Islet precursor cell (in vitro differentiated cells): ENCODE results near the gene THBS4.

Experiments used
- DNase-seq: peaks from one replicate; pipeline ENCODE4 v3.0.0-alpha.2; 2018

THBS4 gene

DNA sequence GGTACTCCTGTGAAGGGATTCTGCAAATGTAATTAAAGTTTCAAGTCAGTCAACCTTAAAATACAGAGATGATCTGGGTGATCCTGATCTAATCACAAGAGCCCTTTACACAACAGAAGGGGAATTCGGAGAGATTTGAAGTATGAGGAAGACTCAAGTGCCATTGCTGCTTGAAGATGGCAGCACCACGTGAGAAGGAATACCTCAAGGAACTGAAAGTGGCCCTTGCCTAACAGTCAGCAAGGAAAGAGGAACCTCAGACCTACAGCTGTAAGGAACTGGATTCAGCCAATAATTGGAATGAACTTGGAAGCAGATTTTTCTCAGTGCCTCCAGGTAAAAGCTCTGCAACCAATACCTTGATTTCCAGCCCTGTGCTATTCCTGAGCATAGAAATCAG is 87.4 kb downstream of the THBS4 start:
- no peak for DNase-seq

DNA sequence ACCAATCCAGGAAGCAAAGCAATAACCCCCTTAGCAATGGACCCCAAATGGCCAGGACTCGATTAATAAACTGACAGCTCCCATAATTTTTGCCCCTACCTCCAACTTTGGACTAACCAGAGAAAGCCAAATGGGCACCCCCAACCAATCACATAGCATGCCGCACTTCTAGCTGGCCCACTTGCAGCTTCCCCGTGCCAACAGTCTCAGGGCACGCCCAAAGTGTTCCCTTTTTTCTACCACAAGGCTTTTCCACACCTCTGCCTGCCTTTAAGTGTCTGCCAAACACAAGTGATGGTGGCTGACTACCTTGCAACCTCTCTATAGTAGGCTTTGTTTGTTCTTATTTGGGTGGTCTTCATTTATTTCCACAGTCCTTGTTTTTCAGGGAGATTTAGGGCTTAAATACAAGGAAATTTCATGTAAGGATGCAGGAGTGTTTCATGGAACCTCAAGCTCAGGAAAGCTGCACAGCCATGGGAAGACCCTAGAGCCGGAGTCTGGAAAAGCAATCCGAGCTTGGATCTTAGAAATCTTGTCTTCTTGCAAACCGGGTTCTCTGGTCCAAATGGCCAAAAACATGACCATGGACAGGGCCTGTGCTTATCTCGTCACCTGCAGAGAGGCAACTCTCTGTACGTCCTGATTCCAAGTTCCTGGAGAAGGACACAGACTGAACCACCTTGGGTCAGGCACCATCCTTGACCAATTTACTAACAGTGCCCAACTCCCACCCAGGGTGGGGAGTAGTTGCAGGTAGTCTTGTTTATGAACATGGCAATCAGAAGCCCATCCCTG is 89.2 kb downstream of the THBS4 start:
- no peak for DNase-seq

DNA sequence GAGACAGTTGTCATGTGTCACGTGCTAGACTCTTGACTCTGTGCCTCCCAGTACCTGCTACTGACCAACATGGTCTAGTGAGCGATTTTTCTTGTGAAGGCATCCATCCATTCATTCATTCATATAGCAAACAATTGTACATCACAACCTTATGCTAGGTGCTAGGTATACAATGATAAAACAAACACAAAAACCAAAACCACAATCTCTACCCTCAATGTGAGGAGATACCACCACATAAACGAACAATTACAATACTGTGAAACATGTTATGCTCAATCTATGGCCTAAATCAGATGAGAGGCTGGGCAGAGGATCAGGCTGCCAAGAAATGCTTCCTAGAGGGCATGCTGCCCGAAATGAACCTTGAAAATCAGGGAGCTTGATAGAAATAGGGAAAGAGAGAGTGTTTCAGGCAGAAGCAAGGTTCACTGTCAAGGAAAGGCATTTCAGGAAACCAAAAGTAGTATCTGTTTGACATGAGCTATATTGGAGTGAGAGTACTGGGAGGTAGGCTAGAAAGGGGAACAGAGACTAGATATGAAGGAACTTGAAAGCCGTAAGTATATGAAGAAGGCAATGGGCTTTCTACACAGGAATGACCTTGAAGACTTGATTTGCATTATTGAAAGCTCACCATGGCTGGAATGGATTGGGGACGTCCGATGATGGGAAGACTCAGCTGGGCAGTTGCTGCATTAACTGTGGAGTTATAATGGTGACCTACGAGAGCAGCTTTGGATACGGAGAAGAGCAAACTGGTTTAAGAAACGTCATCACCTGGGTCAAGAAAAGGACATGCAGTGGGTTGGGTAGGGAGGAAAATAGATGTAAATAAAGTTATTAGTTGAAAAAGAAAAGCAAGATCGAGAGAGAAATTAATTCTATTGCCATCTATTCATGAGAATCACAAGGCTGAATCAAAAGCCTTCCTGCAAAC is 90.1 kb downstream of the THBS4 start:
- no peak for DNase-seq

DNA sequence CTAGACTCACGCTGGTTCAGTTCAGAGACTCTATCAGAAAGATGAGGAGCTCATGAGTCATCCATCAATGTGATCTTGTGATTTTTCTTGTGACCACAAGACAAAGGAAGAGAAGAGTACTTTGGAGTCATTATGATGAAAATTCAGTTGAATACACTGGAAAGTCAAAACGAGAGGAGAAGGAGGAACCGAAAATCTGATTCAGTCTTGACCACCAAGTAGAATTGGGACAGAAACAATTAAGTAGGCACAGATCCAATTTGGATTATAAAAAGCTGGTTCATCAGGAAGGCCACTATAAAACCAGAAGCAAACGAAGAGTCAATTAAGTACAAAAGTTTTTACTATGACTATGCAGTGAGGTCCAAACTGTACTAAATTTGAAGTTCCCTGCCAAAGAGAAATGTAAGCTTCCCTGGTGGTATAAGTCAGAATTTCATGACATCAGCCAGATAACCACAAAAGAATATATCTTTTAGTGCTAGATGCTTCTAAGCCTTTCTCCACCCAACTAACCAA is 90.9 kb downstream of the THBS4 start:
- DNase-seq, result no peak

DNA sequence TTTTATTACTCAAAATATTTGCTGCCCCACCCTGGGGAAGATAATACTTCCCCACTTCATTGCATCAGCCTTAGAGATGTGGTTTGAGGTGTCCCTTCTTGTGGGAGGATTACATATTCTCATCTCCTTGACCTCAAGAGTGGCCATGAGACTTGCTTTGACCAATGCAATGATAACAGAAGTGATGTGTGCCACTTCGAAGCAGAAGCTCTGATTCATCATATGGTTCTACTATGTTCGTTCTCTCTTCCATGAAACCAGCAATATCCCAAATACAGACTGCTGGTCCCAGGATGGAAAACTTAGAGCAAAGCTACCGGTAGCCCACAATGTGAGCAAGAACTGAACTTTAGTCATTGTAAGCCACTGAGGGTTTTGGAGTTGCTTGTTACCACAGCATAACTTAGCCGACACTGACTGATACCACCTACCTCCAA is 92.0 kb downstream of the THBS4 start:
- no peak for DNase-seq

DNA sequence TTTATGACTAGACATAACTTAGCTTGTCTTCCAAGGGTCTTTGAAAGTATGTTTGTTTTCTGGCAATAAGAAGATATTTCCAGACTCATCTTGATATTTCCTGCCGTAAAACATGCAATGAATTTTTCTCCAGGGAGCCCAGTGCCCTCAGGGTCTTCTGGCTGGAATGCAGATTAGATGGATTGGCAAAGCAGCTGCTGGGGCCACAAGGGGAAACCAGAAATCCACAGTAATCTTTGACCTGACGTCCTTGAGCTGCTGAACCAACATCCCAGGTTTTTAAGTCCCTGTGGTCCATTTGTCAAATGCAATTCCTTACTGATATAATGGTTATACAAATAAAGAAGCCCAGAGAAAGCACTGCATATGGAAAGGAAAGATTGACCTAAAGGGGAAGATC is 93.0 kb downstream of the THBS4 start:
- peak; percentile 86 for DNase-seq

DNA sequence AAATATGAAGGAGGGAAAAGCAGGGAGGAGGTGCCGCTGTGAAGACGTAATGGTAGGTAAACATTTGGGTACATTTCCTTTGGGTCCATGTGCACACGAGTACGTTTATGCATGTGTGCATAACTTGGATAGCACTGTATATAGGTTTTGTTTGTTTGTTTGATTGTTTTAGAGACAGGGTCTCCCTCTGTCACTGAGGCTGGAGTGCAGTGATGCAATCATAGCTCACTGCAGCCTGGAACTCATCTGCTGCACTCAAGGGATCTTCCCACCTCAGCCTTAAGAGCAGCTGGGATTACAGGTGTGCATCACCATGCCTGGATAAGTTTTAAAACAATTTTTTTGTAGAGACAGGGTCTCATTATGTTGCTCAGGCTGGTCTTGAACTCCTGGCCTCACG is 94.0 kb downstream of the THBS4 start:
- no peak for DNase-seq
